ENCODE results near the gene SARNP.
A peak's percentile ranks its signal among the peaks of the same experiment; 100 is the strongest.

Gene SARNP

GRCh38 chr12:55739025-55739378 is 78.5 kb downstream of the SARNP start:
- DNase-seq (ENCODE audit: extremely low read depth, low read depth) = no peak
- TF ChIP-seq CTCF (IDR thresholded peaks at IDR 0.05; ENCODE audit: low read depth, low read length) = no peak

GRCh38 chr12:55738123-55739024 is 79.2 kb downstream of the SARNP start:
- no peak for DNase-seq (ENCODE audit: extremely low read depth, low read depth)
- TF ChIP-seq CTCF (IDR thresholded peaks at IDR 0.05; ENCODE audit: low read depth, low read length) = peak; percentile 69

DNA sequence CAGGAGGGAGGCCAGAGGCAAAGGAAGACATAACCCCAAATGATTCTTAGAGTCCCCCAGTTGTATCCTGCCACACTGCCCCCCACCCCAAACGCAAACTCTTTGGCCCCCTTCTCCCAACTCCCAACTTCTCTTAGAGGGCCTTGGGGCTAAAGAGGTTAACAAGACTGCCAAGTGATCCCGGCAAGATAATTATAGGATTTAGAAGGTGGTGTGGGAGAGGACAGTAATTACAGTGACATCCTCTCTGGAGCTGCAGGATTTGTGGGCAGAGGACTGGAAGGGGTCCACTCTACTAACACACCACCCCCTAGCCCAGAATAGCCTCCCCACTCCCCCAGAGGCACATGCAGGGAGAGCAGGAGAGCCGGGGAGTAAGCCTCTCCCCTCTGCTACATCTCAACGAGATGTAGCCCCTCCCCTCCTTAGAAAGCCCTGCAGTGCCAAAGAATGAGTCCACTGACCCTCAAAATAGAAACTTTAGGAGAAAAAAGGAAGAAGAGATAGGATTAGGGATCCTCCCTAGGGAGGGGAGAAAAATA is 79.9 kb downstream of the SARNP start:
- no peak for DNase-seq (ENCODE audit: extremely low read depth, low read depth)
- TF ChIP-seq CTCF (IDR thresholded peaks at IDR 0.05; ENCODE audit: low read depth, low read length) = no peak

DNA sequence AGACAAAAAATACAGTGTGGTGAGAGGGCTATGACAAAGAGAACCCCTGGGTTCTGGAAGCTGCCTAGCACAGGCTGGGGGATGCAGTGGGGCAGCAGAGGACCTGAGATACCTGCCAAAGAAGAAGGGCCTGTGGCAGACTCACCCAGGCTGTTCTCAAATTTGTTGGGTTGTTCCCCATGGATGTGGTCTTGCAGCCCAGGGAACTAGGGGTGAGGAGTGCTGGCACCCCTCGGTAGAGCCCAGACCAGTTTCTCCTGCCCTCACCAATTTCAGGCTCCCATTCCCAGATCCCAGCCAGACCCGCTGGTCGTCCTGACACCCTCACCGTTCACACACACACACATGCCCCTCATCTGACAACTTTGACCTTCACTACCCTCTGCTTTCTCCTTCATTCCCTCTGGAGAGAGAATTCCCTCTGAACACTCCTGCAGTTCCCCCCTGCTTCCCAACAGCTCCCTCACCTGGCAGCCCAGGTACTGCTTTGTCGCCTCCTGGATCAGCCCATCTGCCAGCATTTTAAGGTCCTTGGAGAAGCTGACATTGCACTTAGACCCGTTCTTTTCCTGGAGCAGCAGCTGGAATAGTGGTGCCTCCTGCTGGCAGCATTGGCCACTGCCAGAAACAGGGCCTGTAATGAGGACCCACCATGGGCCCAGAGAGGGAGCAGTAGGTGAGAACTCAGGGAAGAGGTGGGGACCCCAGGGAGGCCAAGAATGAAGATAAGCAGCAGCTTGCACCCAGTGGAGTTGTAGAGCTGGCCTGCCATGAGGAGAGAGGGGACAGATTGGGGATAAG is 80.5 kb downstream of the SARNP start:
- peak; percentile 91 for TF ChIP-seq CTCF (IDR thresholded peaks at IDR 0.05; ENCODE audit: low read depth, low read length)
- no peak for DNase-seq (ENCODE audit: extremely low read depth, low read depth)

- TF ChIP-seq CTCF (IDR thresholded peaks at IDR 0.05; ENCODE audit: low read depth, low read length) = no peak
- no peak for DNase-seq (ENCODE audit: extremely low read depth, low read depth)
Measured at GRCh38 chr12:55736076-55736475, 81.4 kb downstream of the SARNP start.

GRCh38 chr12:55734595-55734994 is 82.9 kb downstream of the SARNP start:
- no peak for DNase-seq (ENCODE audit: extremely low read depth, low read depth)
- TF ChIP-seq CTCF (IDR thresholded peaks at IDR 0.05; ENCODE audit: low read depth, low read length) = no peak

DNA sequence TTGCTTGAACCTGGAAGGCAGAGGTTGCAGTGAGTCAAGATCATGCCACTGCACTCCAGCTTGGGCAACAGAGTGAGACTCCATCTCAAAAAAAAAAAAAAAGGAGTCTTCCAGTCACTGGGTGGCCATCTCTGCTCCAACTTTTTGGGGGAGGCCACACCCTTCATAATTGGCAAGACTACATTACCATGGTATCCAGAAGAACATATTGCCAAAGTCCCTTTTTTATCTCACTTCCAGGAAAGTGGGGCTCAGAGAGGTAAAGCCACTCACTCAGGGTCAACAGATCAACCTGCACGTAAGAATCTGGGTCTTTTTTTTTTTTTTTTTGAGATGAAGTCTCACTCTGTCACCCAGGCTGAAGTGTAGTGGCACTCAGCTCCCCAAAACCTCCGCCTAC is 83.7 kb downstream of the SARNP start:
- no peak for TF ChIP-seq CTCF (IDR thresholded peaks at IDR 0.05; ENCODE audit: low read depth, low read length)
- no peak for DNase-seq (ENCODE audit: extremely low read depth, low read depth)
